A549 (cell line): ENCODE data around the gene CCL14.

ENCODE experiments used
- EP300 ChIP-seq, 2 experiments: fragments of >200 bp; sonication (Bioruptor Twin); formaldehyde crosslinking; IDR thresholded peaks; 2 replicates in 1 of 2; 3 replicates in 1 of 2; pipeline ENCODE4 v1.6.1; 2016 to 2017
- ESRRA ChIP-seq: fragments of 150-350 bp; IDR thresholded peaks from 2 replicates; pipeline ENCODE4 v1.6.1; 2014; ENCODE audit warnings: mild to moderate bottlenecking, low read length, borderline replicate concordance
- MYC ChIP-seq: IDR thresholded peaks from 2 replicates; pipeline ENCODE4 v1.6.1; 2012; ENCODE audit warnings: mild to moderate bottlenecking, inconsistent platforms, low read length, improper control_type of control experiment, borderline replicate concordance
- POLR2A ChIP-seq: IDR thresholded peaks from 2 replicates; pipeline ENCODE4 v1.6.1; 2012; ENCODE audit warnings: mild to moderate bottlenecking, low read length
- POLR2AphosphoS2 ChIP-seq: conservative IDR thresholded peaks from 2 replicates; pipeline ENCODE4 v1.6.1; 2012; ENCODE audit warnings: low read length, improper control_type of control experiment, inconsistent platforms
- SMC3 ChIP-seq: fragments of >200 bp; sonication (Bioruptor Twin); formaldehyde crosslinking; IDR thresholded peaks from 3 replicates; pipeline ENCODE4 v1.6.1; 2018; ENCODE audit warnings: inconsistent platforms
- TF ChIP-seq, protein P1 (sequence below): fragments of 200-600 bp; sonication (generic); IDR thresholded peaks from 2 replicates; pipeline ENCODE4 v1.6.1; 2016; ENCODE audit warnings: antibody characterized with exemption, mild to moderate bottlenecking, moderate library complexity
- TF ChIP-seq, protein P2 (sequence below): fragments of 450-650 bp; IDR thresholded peaks from 2 replicates; pipeline ENCODE4 v1.6.1; 2014; ENCODE audit warnings: antibody characterized with exemption
- TF ChIP-seq, protein P3 (sequence below): fragments of 250-450 bp; sonication (Bioruptor Pico); IDR thresholded peaks from 2 replicates; pipeline ENCODE4 v1.5.0; 2020; ENCODE audit warnings: low read depth, mild to moderate bottlenecking, moderate library complexity
- TF ChIP-seq, protein P4 (sequence below): fragments of >200 bp; sonication (Bioruptor Twin); formaldehyde crosslinking; IDR thresholded peaks from 3 replicates; pipeline ENCODE4 v1.5.1; 2016

DNA sequence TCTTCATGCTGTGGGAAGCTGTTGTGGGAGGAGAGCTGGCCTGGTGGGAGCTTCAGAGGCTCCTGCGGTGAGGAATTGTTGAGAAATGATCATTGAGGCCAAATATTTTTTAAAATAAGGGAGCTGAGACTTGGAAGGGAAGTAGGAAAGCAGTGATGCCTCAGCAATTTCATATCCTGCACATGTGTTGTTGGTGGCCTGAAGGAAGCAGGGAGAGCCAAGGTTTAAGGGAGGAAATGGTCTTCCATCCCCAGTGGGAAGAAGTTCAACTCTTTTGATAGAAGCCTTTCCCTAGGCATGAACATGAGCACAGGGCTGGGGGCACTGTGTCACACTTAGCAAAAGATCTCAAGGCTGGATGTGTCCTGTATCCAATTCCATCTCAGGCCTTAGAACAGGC, at the start of gene CCL14:
- TF ChIP-seq, protein P1, sequence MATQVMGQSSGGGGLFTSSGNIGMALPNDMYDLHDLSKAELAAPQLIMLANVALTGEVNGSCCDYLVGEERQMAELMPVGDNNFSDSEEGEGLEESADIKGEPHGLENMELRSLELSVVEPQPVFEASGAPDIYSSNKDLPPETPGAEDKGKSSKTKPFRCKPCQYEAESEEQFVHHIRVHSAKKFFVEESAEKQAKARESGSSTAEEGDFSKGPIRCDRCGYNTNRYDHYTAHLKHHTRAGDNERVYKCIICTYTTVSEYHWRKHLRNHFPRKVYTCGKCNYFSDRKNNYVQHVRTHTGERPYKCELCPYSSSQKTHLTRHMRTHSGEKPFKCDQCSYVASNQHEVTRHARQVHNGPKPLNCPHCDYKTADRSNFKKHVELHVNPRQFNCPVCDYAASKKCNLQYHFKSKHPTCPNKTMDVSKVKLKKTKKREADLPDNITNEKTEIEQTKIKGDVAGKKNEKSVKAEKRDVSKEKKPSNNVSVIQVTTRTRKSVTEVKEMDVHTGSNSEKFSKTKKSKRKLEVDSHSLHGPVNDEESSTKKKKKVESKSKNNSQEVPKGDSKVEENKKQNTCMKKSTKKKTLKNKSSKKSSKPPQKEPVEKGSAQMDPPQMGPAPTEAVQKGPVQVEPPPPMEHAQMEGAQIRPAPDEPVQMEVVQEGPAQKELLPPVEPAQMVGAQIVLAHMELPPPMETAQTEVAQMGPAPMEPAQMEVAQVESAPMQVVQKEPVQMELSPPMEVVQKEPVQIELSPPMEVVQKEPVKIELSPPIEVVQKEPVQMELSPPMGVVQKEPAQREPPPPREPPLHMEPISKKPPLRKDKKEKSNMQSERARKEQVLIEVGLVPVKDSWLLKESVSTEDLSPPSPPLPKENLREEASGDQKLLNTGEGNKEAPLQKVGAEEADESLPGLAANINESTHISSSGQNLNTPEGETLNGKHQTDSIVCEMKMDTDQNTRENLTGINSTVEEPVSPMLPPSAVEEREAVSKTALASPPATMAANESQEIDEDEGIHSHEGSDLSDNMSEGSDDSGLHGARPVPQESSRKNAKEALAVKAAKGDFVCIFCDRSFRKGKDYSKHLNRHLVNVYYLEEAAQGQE: no peak
- TF ChIP-seq POLR2A (no peak), EP300 (IDR thresholded peaks at IDR 0.05) (no peak), ESRRA (no peak), MYC (no peak), SMC3 (no peak), POLR2AphosphoS2 (no peak)
- TF ChIP-seq, protein P2, sequence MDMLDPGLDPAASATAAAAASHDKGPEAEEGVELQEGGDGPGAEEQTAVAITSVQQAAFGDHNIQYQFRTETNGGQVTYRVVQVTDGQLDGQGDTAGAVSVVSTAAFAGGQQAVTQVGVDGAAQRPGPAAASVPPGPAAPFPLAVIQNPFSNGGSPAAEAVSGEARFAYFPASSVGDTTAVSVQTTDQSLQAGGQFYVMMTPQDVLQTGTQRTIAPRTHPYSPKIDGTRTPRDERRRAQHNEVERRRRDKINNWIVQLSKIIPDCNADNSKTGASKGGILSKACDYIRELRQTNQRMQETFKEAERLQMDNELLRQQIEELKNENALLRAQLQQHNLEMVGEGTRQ: no peak
- TF ChIP-seq, protein P3, sequence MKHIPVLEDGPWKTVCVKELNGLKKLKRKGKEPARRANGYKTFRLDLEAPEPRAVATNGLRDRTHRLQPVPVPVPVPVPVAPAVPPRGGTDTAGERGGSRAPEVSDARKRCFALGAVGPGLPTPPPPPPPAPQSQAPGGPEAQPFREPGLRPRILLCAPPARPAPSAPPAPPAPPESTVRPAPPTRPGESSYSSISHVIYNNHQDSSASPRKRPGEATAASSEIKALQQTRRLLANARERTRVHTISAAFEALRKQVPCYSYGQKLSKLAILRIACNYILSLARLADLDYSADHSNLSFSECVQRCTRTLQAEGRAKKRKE: no peak
- TF ChIP-seq, protein P4, sequence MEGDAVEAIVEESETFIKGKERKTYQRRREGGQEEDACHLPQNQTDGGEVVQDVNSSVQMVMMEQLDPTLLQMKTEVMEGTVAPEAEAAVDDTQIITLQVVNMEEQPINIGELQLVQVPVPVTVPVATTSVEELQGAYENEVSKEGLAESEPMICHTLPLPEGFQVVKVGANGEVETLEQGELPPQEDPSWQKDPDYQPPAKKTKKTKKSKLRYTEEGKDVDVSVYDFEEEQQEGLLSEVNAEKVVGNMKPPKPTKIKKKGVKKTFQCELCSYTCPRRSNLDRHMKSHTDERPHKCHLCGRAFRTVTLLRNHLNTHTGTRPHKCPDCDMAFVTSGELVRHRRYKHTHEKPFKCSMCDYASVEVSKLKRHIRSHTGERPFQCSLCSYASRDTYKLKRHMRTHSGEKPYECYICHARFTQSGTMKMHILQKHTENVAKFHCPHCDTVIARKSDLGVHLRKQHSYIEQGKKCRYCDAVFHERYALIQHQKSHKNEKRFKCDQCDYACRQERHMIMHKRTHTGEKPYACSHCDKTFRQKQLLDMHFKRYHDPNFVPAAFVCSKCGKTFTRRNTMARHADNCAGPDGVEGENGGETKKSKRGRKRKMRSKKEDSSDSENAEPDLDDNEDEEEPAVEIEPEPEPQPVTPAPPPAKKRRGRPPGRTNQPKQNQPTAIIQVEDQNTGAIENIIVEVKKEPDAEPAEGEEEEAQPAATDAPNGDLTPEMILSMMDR: no peak
